ENCODE measurements around the gene MEOX2.

MEOX2 gene

GRCh38 chr7:15658247-15658646 lies 28.2 kb downstream of the MEOX2 start:
- Mint-ChIP-seq H3K4me1 (ENCODE audit: low read depth) (no peaks in the 10 kb centered on the region), H3K9me3 (peaks cover 3% of the 10 kb centered on the region), H3K4me3 (no peak overlapping the region), H3K27me3 (no peaks in the 10 kb centered on the region), H3K27ac (no peak overlapping the region), H3K36me3 (ENCODE audit: low read depth) (no peaks in the 10 kb centered on the region)
- DNase-seq, result no peak

GRCh38 chr7:15652776-15653290 lies 33.6 kb downstream of the MEOX2 start:
- H3K4me1 Mint-ChIP-seq (ENCODE audit: low read depth), result no peaks in the 10 kb centered on the region
- H3K27me3 Mint-ChIP-seq, result no peaks in the 10 kb centered on the region
- no peak overlapping the region for H3K27ac Mint-ChIP-seq
- H3K36me3 Mint-ChIP-seq (ENCODE audit: low read depth), result no peaks in the 10 kb centered on the region
- no peak overlapping the region for H3K4me3 Mint-ChIP-seq
- DNase-seq, result no peak
- H3K9me3 Mint-ChIP-seq, result peaks cover 8% of the 10 kb centered on the region

DNA sequence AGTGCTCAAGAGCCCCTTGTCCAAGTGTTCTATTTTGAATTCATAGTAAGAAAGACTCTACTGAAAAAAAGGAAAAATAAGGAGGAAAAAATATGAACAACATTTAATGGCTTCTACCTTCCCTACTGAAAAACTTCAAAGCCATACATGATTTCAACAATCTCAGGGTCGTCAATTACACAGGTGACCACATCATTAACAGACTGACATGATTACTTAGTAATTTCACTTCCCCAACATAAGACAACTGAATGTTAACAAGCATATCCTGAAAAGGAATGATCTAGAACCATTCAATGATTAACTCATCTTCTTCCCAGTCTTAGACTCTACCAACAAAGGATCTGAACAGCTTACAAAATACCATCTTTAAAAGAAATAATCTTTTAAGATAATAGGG lies 34.8 kb downstream of the MEOX2 start:
- no peaks in the 10 kb centered on the region for H3K36me3 Mint-ChIP-seq (ENCODE audit: low read depth)
- H3K27me3 Mint-ChIP-seq, result no peaks in the 10 kb centered on the region
- no peak for DNase-seq
- peaks cover 6% of the 10 kb centered on the region for H3K9me3 Mint-ChIP-seq
- H3K4me3 Mint-ChIP-seq, result no peak overlapping the region
- no peaks in the 10 kb centered on the region for H3K4me1 Mint-ChIP-seq (ENCODE audit: low read depth)
- H3K27ac Mint-ChIP-seq, result no peak overlapping the region

- H3K36me3 Mint-ChIP-seq (ENCODE audit: low read depth), result no peaks in the 10 kb centered on the region
- H3K9me3 Mint-ChIP-seq, result peaks cover 6% of the 10 kb centered on the region
- H3K4me1 Mint-ChIP-seq (ENCODE audit: low read depth), result no peaks in the 10 kb centered on the region
- H3K27me3 Mint-ChIP-seq, result no peaks in the 10 kb centered on the region
- H3K4me3 Mint-ChIP-seq, result no peak overlapping the region
- DNase-seq, result no peak
- no peak overlapping the region for H3K27ac Mint-ChIP-seq
Measured at GRCh38 chr7:15650787-15651186, 35.7 kb downstream of the MEOX2 start.

GRCh38 chr7:15648461-15648961 lies 38.0 kb downstream of the MEOX2 start:
- Mint-ChIP-seq H3K4me1 (ENCODE audit: low read depth) (no peaks in the 10 kb centered on the region), H3K27ac (no peak overlapping the region), H3K4me3 (no peak overlapping the region), H3K36me3 (ENCODE audit: low read depth) (no peaks in the 10 kb centered on the region), H3K27me3 (no peaks in the 10 kb centered on the region), H3K9me3 (peaks cover 6% of the 10 kb centered on the region)
- no peak for DNase-seq

DNA sequence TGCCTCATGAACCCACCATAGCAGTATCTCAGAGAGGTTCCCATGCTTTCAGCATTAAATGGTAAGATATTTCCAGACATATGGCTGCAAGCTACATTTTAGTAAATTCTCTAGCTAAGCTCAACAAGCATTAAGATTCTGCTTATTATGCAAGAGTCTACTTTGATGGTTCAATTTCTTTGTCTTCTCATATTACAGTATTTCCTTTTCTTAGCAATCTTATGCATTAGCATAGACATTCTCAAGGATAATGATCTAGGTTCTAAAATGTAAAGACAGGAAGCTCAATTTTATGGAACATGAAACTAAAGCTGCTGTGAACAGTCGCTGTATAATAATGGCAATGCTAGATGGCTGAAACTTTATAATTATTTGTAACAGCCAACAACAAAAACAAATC lies 39.2 kb downstream of the MEOX2 start:
- DNase-seq, result no peak
- H3K27ac Mint-ChIP-seq, result no peak overlapping the region
- H3K9me3 Mint-ChIP-seq, result peaks cover 4% of the 10 kb centered on the region
- H3K4me3 Mint-ChIP-seq, result no peak overlapping the region
- no peaks in the 10 kb centered on the region for H3K27me3 Mint-ChIP-seq
- no peaks in the 10 kb centered on the region for H3K36me3 Mint-ChIP-seq (ENCODE audit: low read depth)
- H3K4me1 Mint-ChIP-seq (ENCODE audit: low read depth), result no peaks in the 10 kb centered on the region

DNA sequence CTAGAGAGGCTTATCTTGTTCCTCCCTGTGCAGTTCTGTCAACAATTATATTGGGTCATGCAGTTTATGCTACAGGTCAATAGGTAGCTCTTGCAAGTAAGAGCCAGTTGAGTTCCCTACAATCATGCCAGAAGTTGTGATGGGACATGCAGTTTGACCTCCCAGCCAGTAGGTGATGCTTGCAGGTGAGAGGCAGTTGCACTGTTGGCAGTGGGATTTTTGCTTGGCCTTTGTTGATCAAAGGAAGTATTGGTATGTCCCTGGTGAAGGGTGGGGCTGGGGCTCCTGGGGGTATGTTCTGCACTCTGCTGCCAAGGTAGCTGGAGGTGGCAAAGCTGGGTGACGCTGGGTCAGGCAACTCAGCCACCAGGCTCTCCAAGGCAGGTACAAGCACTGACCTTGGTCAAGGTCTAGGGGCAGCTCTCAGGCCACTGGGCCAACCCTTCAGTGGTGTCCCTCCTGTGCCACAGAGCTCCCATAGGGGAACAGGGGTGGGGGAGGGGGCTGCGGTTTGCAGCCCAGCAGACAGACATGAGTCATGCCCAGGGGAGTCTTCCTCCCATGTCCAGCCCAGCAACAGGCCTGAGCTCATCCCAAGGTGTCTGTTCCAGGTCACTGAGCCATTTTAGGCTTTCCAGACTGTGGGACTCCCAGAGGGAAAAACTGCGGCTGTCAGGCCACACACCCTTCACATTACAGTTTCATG lies 43.3 kb downstream of the MEOX2 start:
- Mint-ChIP-seq H3K4me1 (ENCODE audit: low read depth) (no peaks in the 10 kb centered on the region), H3K27ac (no peak overlapping the region), H3K4me3 (no peak overlapping the region), H3K27me3 (no peaks in the 10 kb centered on the region), H3K9me3 (peaks cover 10% of the 10 kb centered on the region), H3K36me3 (ENCODE audit: low read depth) (no peaks in the 10 kb centered on the region)
- no peak for DNase-seq

- Mint-ChIP-seq H3K4me1 (ENCODE audit: low read depth) (no peaks in the 10 kb centered on the region), H3K9me3 (peaks cover 10% of the 10 kb centered on the region), H3K4me3 (no peak overlapping the region), H3K27me3 (no peaks in the 10 kb centered on the region), H3K36me3 (ENCODE audit: low read depth) (no peaks in the 10 kb centered on the region), H3K27ac (no peak overlapping the region)
- no peak for DNase-seq
Measured at GRCh38 chr7:15628876-15629275, 57.6 kb downstream of the MEOX2 start.

GRCh38 chr7:15626041-15626440 lies 60.4 kb downstream of the MEOX2 start:
- no peak overlapping the region for H3K4me3 Mint-ChIP-seq
- H3K4me1 Mint-ChIP-seq (ENCODE audit: low read depth), result no peaks in the 10 kb centered on the region
- no peak overlapping the region for H3K27ac Mint-ChIP-seq
- no peaks in the 10 kb centered on the region for H3K36me3 Mint-ChIP-seq (ENCODE audit: low read depth)
- no peak for DNase-seq
- no peaks in the 10 kb centered on the region for H3K27me3 Mint-ChIP-seq
- peaks cover 10% of the 10 kb centered on the region for H3K9me3 Mint-ChIP-seq

GRCh38 chr7:15625466-15625865 lies 61.0 kb downstream of the MEOX2 start:
- H3K27me3 Mint-ChIP-seq, result no peaks in the 10 kb centered on the region
- H3K9me3 Mint-ChIP-seq, result peaks cover 10% of the 10 kb centered on the region
- no peak overlapping the region for H3K4me3 Mint-ChIP-seq
- no peak for DNase-seq
- no peaks in the 10 kb centered on the region for H3K36me3 Mint-ChIP-seq (ENCODE audit: low read depth)
- no peak overlapping the region for H3K27ac Mint-ChIP-seq
- no peaks in the 10 kb centered on the region for H3K4me1 Mint-ChIP-seq (ENCODE audit: low read depth)

DNA sequence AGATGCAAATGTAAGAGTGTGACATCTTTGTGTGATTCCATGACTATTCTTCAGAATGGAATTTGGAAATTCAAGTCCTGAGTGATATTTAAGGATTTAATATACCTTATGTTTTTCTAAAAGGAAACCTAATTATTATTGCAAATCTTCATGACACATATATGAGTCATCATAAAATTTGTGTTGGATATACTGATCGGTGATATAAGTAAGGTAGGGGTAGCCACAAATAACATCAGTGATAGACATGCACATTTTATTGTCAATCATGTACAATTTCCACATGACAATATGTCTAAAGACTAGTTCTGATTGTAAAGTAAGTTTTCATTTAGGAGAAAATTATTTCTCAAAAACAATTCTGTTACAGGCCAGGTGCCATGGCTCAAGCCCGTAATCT lies 65.0 kb downstream of the MEOX2 start:
- Mint-ChIP-seq H3K27ac (no peak overlapping the region), H3K27me3 (no peaks in the 10 kb centered on the region), H3K4me1 (ENCODE audit: low read depth) (no peaks in the 10 kb centered on the region), H3K36me3 (ENCODE audit: low read depth) (no peaks in the 10 kb centered on the region), H3K9me3 (peaks cover 10% of the 10 kb centered on the region), H3K4me3 (no peak overlapping the region)
- DNase-seq, result no peak

DNA sequence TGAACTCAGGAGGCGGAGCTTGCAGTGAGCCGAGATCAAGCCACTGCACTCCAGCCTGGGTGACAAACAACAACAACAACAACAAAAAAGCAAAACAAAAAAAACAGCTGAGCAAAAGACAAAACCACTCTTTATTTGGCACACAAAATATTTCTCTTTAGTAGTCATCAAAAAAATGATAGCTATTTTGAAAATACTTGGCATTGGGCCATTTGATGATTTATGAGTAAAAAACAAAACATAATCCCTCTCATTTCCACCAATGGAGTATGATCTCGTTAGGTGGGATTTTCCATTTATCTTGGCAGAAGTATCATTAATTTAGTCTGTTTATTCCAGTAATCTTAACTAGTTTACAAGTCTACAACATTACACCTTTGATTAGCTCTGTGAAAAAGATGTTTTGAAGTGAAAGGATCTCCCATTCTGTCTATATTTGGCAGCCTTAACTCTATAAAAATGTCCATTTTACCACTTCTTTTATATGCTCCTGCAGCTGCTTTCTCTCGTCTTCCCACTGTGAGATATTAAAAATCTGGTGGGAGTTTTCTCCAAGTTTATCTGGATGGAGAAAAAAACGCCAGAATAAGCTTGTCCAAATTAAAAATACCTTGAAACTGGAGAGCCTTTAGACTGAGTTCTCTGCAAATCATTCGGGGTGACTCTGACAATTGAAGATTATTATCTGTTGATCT lies 65.8 kb downstream of the MEOX2 start:
- Mint-ChIP-seq H3K27ac (no peak overlapping the region), H3K4me1 (ENCODE audit: low read depth) (no peaks in the 10 kb centered on the region), H3K27me3 (no peaks in the 10 kb centered on the region), H3K9me3 (peaks cover 10% of the 10 kb centered on the region), H3K4me3 (no peak overlapping the region), H3K36me3 (ENCODE audit: low read depth) (no peaks in the 10 kb centered on the region)
- DNase-seq, result no peak

GRCh38 chr7:15618275-15618674 lies 68.2 kb downstream of the MEOX2 start:
- no peaks in the 10 kb centered on the region for H3K27me3 Mint-ChIP-seq
- no peaks in the 10 kb centered on the region for H3K4me1 Mint-ChIP-seq (ENCODE audit: low read depth)
- no peaks in the 10 kb centered on the region for H3K36me3 Mint-ChIP-seq (ENCODE audit: low read depth)
- peaks cover 3% of the 10 kb centered on the region for H3K9me3 Mint-ChIP-seq
- no peak overlapping the region for H3K27ac Mint-ChIP-seq
- no peak for DNase-seq
- H3K4me3 Mint-ChIP-seq, result no peak overlapping the region

- Mint-ChIP-seq H3K9me3 (no peaks in the 10 kb centered on the region), H3K36me3 (ENCODE audit: low read depth) (no peaks in the 10 kb centered on the region), H3K27ac (no peak overlapping the region), H3K4me3 (no peak overlapping the region), H3K4me1 (ENCODE audit: low read depth) (no peaks in the 10 kb centered on the region), H3K27me3 (no peaks in the 10 kb centered on the region)
- DNase-seq, result no peak
Measured at GRCh38 chr7:15612205-15612604, 74.3 kb downstream of the MEOX2 start.

DNA sequence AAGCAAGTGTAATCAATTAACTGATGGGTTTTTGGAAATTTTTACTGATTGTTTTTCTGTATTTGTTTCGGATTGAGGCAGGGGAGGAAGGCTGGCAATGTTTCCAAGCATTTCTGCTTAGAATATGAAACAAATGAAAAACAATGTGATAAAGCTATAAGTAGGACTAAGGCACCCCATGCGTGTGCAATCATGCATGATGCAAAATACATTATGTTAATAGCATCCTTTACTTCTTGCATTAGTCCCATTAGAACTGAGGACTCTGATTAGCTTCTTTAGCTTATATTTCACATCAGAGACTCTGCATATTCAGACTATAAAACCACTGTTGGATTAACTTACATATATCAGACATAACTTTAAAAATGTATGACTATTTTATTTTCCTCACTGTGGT lies 76.0 kb downstream of the MEOX2 start:
- DNase-seq, result no peak
- Mint-ChIP-seq H3K27ac (no peak overlapping the region), H3K27me3 (no peaks in the 10 kb centered on the region), H3K36me3 (ENCODE audit: low read depth) (no peaks in the 10 kb centered on the region), H3K9me3 (peaks cover 3% of the 10 kb centered on the region), H3K4me1 (ENCODE audit: low read depth) (no peaks in the 10 kb centered on the region), H3K4me3 (no peak overlapping the region)
